ENCODE results near the gene WNT3A.

The WNT3A gene

DNA sequence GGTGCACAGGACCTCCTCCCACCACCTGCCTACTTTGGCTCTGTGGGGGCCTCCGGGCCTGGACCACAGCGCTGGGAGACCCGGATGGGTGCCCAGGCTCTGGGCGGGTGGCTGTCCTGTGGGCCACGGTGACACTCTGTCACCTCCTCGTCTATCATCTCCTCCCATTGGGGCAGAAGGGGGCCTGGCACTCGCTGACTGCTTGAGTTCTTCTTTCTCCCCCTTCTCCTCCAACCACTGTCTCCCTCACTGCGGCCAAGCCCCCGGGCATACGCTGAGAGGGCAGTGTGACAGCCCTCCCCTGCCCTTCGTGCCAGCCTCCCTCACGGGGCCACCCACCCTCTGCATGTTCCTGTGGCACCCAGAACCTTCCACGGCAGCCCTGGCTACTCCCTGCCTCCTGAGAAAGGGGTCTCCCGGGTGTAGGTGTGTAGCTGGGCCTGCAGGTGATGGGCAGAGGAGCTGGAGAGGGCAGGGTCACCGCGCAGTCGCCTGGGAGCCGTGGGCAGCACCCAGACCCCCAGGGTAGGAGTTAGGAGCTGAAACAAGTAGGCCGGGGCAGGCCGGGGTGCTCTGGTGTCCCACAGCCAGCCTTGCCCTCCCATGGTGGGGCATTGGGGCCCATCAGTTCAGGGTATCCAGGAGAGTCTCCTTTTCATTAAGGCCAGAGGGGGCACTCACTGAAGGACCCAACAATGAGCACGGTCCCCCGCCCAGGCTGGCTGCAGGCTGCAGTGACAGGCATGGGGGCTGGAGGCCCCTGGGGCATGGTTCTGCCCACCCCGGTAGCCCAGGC, 66.5 kb downstream of the WNT3A start:
- no peak for DNase-seq

DNA sequence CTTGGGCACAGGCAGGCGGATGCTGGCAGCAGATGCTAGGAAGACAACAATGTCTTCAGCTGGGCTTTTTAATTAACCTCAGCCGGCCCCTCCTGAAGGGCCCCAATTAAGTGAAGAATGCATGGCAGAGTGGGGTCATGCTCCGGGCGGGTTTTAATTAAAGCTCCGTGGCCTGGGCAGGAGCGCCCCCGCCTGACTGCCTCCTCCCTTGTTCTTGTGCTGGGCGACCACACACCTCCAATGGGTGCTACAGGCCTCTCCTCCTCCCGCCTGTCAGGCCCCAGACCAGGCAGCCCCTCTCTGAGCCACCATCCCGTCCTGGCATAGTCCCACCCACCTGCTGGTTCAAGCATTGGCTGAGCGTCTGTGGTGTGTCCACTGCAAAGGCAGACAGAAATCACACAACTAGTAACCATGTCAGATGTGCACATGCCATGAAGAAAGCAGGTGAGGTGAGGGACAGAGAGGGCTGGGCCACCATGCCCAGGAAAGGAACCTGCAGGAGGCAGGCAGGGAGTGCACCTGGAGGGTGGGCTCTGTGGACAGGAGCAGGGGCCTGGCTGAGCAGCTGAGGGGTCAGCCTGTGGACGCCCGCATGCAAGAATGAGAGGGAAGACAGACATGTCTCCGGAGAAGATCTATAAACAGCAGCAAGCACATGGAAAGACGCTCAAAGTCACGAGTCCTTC, 67.2 kb downstream of the WNT3A start:
- no peak for DNase-seq

DNA sequence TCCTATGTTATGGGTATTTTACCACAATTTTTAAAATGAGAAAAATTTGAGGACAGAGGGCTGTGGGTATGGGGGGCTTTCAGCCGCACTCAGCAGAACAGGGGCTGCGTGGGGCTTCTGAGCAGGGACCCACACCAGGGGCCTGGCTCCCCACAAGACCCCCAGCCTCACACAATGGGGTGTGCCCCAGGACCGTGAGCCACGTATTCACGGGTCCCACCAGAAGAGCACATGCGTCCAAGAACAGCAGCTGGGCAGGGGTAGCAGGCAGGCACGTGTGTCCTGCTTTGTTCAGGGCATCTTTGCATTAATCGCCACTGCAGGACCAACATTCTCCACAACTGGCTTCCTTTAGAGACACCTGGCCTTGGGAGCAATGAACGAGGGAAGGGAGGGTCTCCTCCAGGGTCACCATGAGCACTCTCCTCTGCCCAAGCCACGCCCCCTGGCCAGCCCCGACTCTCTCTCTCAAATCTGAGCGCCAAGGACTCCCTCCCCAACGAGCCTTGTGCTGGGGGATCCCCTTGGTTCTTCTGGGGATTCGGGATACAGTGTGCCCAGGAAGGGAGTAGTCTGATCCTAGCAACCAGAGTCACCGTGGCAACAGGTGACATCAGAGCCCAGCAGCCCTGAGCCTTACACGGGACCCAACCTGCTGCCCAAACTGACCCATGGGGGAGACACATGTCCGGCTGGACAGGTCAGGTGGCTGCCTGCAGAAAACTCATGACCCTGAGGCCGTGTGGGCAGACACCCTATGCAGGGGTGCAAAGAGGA, 68.3 kb downstream of the WNT3A start:
- DNase-seq: no peak

DNA sequence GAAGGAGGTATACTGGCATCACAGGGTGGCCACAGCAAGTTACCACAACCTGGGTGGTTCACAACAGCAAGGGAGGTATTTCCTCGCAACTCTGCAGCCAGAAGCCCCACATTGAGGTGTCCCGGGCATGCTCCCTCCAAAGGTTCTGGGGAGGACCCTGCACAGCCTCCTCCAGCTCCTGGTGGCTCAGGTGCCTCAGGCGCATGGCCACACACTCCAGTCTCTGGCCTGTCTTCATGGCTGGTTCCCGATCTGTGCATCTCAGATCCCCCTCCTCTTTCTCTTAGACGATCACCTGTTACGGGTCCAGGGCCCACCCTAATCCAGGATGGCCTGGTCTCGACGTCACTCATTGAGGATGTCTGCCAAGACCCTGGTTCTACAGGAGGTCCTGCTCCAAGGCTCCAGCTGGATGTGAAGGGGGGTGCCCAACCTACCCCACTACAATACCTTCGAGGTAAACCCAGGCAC, 69.0 kb downstream of the WNT3A start:
- DNase-seq: no peak

DNA sequence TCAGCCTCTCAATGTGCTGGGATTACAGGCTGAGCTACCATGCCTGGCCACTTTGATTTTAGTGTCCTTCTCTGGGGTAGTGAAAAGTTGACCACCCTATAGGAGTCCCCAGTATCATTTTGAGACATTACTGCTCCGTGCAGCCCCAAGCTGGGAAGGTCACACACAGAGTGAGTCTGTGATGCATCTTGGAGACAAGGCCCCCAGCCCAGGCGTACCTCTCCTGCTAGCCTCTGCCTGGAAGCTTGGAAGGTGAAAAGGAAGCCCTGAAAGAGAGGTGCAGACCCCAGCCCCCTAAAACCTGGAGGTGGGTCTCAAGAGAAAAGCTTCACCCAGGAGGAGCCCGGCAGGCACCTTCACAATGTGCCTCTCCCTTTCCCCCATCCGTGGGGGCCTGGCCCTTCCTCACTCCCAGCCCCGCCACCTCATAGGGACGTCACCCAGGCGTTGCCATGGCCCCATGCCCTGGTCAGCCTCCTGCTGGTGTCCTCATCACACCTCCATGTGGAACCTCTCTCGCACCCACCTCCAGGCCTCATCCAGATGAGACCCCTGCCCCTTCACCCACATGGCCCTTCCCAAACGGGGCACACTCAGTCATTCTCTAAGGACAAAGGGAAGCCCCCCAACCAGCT, 70.1 kb downstream of the WNT3A start:
- no peak for DNase-seq

DNA sequence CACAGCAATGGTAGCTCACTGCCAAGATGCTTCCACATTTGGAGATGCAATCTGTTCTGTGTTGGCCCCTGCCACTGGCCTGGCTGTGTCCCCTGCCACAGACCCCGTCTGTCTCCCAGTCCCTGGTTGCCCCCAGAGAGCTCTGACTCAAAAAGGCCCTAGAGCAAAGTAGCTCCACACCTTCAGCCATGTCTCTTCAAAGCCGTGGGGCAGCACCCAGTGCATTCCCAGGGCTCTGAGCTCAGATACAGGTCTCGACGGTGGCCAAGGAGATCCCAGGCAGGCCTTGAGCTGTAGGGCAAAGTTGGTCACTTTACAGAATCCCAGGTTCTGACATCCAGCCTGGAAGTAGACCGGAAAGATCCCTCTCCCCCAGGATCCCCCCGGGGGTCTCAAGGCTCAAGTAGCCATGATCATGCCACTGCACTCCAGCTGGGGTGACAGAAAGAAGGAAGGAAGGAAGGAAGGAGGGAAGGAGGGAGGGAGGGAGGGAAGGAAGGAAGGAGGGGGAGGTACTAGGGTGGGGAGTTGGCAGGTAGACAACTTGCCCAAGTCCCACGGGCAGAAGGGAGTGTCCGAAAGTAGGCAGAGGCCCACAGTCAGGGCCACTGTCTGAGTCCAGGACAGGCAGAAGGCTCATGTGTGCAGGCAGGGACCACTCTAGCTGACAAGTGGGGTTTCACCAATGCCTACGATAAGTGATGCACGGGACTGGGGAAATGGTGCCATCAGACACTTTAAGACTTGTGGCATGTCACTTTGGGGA, 71.0 kb downstream of the WNT3A start:
- no peak for DNase-seq

DNA sequence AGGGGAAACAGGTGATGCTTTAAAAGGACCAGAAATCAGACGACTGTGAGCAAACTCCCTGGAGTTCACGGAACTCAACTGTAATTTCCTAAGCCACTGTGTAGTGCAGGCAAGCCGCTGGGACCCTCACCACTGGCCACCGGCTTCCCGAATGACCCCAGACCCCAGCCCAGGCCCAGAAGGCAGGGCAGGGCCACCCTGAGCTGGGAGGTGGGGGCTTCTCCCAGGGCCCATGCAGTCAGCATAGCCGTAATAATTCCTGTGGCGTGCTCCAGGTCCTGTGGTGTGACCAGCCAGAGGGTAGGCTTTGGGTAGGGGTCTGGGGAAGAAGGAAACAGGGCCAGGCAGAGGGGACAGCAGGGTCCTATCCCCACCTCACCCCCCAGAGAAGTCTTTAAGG, 72.2 kb downstream of the WNT3A start:
- no peak for DNase-seq

DNA sequence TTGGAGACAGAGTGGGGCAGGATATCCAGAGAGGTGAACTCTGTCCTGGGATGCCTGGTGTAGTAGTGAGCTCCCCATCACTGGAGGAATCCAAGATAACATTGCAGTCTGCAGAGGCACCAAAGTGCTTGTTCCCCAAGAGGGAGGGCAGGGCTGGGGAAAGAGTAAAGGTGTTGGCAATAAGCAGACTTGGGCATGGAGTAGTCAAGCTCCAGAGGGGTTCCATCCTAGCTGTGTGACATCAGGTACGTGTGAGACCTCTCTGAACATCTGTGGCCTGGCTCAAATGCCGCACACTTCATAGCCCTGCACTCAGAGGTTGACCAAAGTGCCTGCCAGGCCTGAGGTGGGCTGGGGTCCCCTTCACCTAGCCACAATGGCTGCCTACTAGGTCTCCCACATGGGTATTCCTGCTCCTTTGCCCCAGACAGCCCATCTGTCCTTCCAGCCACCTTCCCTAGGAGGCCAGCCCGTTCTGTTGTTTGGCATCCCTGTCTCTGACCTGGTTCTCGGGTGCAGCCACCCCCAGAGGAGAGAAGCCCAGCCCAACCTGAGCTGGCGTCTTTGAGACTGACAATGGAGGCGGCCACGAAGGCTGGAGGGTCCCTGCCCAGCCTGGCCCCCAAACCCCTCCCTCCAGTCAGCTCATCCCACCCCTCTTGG, 72.9 kb downstream of the WNT3A start:
- no peak for DNase-seq

DNA sequence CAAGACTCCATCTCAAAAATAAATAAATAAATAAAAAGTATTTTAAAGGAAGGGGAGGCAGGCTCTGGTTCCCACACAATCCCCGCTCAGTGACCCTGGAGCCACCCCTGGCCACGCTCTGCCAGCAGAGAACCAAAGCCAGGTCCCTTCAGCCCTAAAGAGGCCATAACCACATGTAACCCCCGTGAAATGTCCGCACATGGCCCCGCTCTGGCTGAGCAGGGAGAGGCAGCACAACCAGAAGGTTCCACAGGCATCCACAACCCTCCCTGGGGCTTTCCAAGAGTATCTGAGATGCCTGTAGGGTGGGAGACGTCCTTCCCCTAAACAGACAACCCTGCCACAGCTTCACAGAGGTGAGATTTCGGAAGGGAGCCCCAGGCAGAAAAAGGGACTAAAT, 74.3 kb downstream of the WNT3A start:
- DNase-seq: no peak

DNA sequence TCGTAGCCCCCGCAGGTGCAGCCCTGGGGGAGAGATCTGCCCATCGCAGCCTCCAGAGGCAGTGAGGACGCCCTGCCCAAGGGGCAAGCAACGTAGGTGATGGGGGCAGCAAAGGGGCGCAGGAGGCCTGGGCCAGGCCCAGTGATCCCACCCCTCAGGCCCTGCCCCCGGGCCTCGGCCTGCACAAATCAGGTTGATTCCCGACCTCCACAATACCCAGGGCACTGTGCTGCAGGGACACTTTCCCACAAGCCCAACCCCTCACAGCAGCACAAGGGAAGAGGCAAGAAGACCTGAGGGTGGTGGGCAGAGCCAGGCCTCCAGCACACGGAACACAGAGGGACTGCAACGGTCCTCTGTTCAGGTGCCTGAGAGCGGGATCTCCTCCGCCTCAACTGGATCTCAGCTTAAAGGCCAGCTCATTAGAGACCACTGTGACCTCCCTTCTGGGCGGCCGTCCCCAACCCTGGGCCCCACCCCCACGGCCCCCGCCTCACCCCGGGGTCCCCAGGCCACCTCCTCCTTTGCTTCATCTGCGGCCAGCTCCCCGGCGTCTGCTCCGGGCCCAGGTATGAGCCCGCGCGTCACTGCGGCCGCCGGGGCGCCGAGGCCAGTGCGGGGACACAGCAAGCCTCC, 74.9 kb downstream of the WNT3A start:
- DNase-seq: no peak

DNA sequence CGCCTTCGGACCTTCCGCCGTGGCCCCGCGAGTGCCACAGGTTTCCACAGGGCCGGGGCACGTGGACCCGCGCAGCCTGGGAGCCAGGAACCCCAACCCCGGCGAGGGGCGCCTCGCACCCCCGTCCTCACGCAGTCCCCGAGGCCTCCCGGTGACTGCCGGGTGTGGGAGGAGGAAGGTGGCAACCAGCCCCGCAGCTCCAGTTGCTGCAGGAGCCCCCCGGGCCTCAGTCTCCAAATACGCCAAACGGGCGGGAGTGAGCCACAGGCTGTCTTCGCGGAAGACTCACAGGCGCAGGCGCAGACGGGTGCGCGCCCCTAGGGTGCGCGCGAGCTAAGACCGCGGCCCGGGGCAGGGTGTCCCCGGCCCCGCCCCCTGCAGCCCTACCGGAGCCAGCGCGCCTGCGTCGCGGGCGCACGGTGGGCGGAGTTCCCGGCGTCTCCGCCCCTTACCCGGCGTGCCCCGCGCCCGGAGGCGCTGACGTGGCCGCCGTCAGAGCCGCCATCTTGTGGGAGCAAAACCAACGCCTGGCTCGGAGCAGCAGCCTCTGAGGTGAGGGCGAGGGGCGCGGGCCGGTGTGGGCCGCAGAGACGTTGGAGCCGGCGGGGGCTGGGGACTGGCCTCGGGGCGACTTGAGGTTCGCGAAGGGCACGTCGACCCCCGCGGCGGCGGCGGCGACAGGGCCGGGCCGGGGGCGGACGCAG, 75.6 kb downstream of the WNT3A start, which contains the start of gene ARF1:
ARF1 (plus strand) TSS at position 495 of the 704 bp plus-strand sequence. CDS start 14,407 bp downstream, outside the sequence.
- peak; percentile 89 to 92 for DNase-seq

DNA sequence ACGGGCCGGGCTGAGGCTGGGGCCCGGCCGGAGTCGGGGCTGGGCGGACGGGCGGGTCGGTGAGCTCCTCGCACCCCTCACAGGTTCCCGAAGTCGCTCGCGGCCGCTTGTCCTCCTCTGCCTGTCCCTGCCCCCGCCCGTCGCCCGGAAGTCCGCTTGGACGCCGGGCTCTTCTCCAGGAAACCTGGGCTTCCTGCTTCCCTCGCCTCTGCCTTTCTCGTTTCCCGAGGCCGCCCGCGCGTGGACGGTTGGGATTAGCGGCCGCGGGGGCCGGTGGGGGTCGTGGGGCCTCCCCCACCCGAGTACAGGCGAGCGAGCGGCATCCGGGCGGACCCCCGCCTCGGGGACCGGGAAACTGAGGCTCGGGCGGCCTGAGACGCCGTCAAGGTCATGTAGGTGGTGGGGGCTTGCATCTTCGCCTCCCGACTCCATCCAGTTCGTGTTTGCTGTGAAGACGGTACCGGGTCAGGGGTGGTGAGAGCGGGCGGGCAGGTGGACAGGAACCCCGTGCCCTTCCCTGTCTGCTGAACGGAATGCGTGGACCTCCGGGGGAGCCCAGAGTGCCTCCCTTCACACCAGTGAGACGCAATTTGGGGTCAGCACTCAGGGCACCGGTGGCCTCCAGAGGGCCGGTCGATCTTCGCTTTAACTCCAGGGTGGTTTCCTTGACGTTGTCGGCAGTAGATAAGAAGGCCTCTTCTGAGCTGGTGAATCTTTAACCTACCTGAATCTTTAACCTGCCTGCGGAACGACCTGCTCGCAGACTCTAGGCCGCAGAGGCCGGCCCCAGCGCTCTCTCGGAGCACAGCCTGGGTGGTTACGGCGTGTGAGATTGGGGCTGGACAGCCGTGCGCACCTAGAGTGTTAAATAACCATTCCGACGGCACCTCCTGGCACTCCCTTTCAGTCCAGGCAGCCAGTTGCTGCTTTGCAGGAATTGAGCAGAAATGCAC, 76.4 kb downstream of the WNT3A start:
- no peak for DNase-seq

DNA sequence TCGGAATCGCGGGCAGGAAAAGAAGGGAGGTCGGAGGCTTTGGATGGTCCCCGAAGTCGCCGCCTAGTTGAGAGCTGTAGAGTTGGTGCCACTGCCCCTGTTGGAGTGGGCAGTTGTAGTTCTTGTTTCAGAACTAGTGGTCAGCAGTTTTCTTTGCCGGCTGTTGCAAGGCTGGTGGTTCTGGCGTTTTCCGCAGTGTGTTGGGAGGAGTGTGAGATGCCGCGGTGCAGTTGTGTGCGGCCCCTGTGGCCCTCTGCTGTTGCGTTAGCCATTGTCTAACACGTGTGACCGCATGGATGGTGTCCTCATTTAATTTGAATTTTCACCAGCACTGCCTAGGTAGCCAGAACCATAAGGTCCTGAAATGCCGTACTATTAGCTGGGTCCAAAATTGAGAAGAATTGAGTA, 77.1 kb downstream of the WNT3A start:
- no peak for DNase-seq

DNA sequence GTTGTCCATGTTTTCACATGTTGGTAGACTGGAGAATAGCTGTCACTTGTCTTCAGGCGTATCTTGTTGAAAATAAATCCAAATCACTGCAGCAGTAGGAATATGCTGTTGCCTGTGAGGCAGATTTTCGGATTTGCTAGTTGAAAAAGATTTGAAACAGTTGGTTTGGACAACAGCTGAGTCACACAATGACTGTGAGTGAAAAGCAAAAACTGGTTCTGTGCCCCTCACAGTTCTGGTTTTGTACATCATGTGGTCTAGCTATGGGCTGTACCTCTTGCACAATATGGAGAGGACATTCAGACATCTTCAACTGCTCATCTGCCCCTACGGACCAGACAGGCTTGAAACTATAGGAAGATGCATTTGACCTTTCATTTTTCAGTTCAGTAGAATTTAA, 77.5 kb downstream of the WNT3A start:
- DNase-seq: no peak

DNA sequence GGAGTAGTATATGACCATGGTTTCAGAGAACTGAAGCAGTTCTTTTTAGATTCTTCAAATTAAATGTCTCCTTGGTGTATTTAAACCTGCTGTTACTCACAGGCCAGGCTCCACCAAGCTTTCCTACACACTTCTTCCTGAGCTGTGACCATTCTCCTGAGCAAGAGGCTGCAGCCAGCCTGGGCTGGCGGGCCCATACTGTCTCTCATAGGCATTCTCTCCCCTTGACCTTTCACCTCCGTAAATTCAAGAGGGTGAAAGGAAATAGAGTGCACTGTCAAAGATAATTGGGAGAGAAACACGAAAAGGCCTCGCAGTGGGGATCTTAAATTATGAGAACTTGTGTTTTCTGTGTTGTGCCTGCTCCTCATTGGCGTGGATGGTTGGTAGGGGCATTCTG, 78.0 kb downstream of the WNT3A start:
- no peak for DNase-seq

DNA sequence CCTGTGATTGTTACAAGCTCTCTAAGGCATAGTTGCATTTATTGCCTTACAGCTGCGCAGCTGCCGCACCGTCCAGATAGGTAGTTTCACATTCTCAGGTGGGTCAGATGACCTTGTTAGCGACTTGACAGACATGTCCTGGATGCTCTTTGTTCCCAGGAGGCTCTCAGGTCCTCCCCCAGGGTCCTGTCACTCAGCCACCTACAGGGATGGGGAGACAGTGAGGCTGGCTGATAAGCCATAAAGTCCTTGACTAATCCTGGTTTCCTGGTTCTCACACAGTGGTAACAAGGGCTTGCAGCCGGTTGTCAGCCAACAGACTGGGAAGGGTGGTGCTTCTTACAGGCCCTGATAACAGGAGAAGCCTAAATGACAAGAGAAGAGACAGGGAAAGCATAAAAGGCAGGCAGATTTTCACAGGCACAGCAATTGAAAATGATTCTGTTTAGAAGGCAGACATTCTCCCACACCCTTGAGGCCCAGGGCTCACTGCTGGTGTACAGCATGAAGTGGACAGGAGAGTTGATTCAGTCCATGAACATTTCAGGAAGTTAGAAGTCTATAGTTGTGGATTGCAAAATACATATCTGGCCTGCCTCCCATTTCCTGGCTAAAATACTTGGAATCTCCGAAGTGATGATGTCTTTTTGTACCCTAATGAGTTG, 78.6 kb downstream of the WNT3A start:
- no peak for DNase-seq

DNA sequence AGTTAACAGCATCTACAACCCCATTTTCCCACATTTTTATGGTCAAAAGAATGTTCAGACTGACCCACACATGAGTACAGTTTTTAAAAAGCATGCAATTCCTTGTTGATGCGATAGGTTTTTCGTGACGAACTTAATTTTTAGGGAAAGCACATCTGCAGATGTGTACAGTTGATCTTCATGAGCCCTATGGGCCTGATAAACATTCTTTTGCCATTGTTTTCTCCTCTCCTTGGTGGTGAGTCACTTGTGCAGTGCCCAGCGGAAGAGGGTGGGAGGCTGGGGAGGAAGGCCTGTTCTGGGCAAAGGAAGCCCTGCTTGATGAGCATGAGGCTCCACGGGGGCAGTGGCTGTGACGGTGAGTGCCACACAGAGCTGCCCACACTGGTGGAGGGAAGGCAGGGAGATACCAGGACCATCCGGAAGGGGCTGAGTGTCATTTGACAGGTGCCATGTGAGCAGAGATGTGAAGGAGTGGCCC, 81.0 kb downstream of the WNT3A start:
- DNase-seq: no peak

Data from hippocampal formation (tissue), 2 donors.